GM23338 (cell line): ENCODE measurements around the gene DNAH8.

Source experiments
- CTCF ChIP-seq, 2 experiments: fragments of 200-600 bp in 1 of 2; sonication (generic) in 1 of 2; conservative IDR thresholded peaks; 2 replicates each; pipeline versions ENCODE4 v1.5.1 to v1.6.1; 2016 to 2017; ENCODE audit warnings: antibody characterized with exemption in 2 of 2, low read depth in 2 of 2, mild to moderate bottlenecking in 2 of 2, moderate library complexity in 1 of 2
- EZH2 ChIP-seq: fragments of 200-600 bp; sonication (generic); IDR thresholded peaks from one replicate; pipeline ENCODE4 v1.8.0; 2017; ENCODE audit warnings: antibody characterized with exemption, mild to moderate bottlenecking, low read depth; ENCODE audit not compliant: unreplicated experiment
- EZH2phosphoT487 ChIP-seq: fragments of 200-600 bp; sonication (generic); IDR thresholded peaks from one replicate; pipeline ENCODE4 v1.8.1; 2018; ENCODE audit warnings: antibody characterized with exemption; ENCODE audit not compliant: unreplicated experiment
- POLR2AphosphoS5 ChIP-seq: IDR thresholded peaks from 2 replicates; pipeline ENCODE4 v1.6.1; 2016; ENCODE audit warnings: antibody characterized with exemption, low read depth
- ZNF114 ChIP-seq: fragments of 250-450 bp; sonication (Bioruptor Pico); IDR thresholded peaks from 2 replicates; pipeline ENCODE4 v1.5.0; 2020; ENCODE audit warnings: mild to moderate bottlenecking, moderate library complexity
- TF ChIP-seq, protein P1 (sequence below): IDR thresholded peaks from one replicate; pipeline ENCODE4 v1.6.1; 2018; ENCODE audit warnings: antibody characterized with exemption; ENCODE audit not compliant: unreplicated experiment

- TF ChIP-seq CTCF (conservative IDR thresholded peaks at IDR 0.05; ENCODE audit: low read depth in 2 of 2) (no peak), POLR2AphosphoS5 (no peak), EZH2 (no peak), EZH2phosphoT487 (no peak), ZNF114 (no peak)
- TF ChIP-seq, protein P1, sequence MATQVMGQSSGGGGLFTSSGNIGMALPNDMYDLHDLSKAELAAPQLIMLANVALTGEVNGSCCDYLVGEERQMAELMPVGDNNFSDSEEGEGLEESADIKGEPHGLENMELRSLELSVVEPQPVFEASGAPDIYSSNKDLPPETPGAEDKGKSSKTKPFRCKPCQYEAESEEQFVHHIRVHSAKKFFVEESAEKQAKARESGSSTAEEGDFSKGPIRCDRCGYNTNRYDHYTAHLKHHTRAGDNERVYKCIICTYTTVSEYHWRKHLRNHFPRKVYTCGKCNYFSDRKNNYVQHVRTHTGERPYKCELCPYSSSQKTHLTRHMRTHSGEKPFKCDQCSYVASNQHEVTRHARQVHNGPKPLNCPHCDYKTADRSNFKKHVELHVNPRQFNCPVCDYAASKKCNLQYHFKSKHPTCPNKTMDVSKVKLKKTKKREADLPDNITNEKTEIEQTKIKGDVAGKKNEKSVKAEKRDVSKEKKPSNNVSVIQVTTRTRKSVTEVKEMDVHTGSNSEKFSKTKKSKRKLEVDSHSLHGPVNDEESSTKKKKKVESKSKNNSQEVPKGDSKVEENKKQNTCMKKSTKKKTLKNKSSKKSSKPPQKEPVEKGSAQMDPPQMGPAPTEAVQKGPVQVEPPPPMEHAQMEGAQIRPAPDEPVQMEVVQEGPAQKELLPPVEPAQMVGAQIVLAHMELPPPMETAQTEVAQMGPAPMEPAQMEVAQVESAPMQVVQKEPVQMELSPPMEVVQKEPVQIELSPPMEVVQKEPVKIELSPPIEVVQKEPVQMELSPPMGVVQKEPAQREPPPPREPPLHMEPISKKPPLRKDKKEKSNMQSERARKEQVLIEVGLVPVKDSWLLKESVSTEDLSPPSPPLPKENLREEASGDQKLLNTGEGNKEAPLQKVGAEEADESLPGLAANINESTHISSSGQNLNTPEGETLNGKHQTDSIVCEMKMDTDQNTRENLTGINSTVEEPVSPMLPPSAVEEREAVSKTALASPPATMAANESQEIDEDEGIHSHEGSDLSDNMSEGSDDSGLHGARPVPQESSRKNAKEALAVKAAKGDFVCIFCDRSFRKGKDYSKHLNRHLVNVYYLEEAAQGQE, result no peak
Measured at GRCh38 chr6:39076623-39077535, 361.8 kb downstream of the DNAH8 start.
